Tibial nerve (tissue), 4 donors: Measurements from ENCODE around the gene PHF14. TPM values are rescaled to one million over a fixed set of nuclear protein-coding genes. Genes with fewer than 3 reads are reported as not detected.

Source experiments
- DNase-seq, 2 donors: peaks; one replicate each; pipeline ENCODE4 v3.0.0-alpha.2; 2019; ENCODE audit warnings: low spot score in 2 of 2
- H3K27ac ChIP-seq, 4 donors: fragments of 200-600 bp; sonication (generic) in 3 of 4; one replicate each; pipeline ENCODE4 v1.5.1; 2017 to 2019; ENCODE audit warnings: mild to moderate bottlenecking in 1 of 4
- H3K27me3 ChIP-seq, 2 donors: fragments of 200-600 bp; sonication (generic) in 1 of 2; one replicate each; pipeline versions ENCODE4 v1.5.1 to v1.6.0; 2017 to 2019
- H3K36me3 ChIP-seq, 3 donors: fragments of 200-600 bp; sonication (generic); one replicate each; pipeline ENCODE4 v1.5.1; 2018 to 2019
- H3K4me1 ChIP-seq, 4 donors: fragments of 200-600 bp; sonication (generic) in 3 of 4; one replicate each; pipeline ENCODE4 v1.5.1; 2017 to 2019
- H3K4me3 ChIP-seq, 4 donors: fragments of 200-600 bp; sonication (generic) in 3 of 4; one replicate each; pipeline ENCODE4 v1.5.1; 2017 to 2019; ENCODE audit warnings: mild to moderate bottlenecking in 1 of 4, moderate library complexity in 1 of 4
- H3K9me3 ChIP-seq, 4 donors: fragments of 200-600 bp; sonication (generic) in 3 of 4; one replicate each; pipeline ENCODE4 v1.5.1; 2017 to 2019
- EP300 ChIP-seq, 2 donors: sonication (generic); formaldehyde crosslinking; IDR thresholded peaks; one replicate each; pipeline ENCODE4 v1.6.1; 2017; ENCODE audit warnings: antibody characterized with exemption in 2 of 2, mild to moderate bottlenecking in 1 of 2
- POLR2A ChIP-seq, 2 donors: fragments of 450-650 bp; IDR thresholded peaks; one replicate each; pipeline ENCODE4 v1.6.1; 2017; ENCODE audit warnings: antibody characterized with exemption in 2 of 2, mild to moderate bottlenecking in 2 of 2, moderate library complexity in 2 of 2
- WGBS, 2 donors: methylation state at CpG; one replicate each; pipeline ENCODE4 v1.1.5; 2018; 5-methylcytosine and 5-hydroxymethylcytosine counted together
- total RNA-seq, 4 donors: library from RNA; depleted of rRNA; stranded (reverse); fragments of >200 nt; gene quantifications; one replicate each; pipeline ENCODE4 v1.1.0, GENCODE V29; 2016
- TF ChIP-seq, protein P1 (sequence below), 5 experiments: fragments of 200-600 bp in 3 of 5; fragments of 450-650 bp in 2 of 5; sonication (generic) in 3 of 5; IDR thresholded peaks; one replicate each; pipeline ENCODE4 v1.5.1; 2016 to 2019; ENCODE audit warnings: antibody characterized with exemption in 5 of 5, mild to moderate bottlenecking in 3 of 5, moderate library complexity in 2 of 5

PHF14 gene
- total RNA-seq, 4 donors from 2014 or later, result 48.9 to 54.8 (median 51.5) TPM

DNA sequence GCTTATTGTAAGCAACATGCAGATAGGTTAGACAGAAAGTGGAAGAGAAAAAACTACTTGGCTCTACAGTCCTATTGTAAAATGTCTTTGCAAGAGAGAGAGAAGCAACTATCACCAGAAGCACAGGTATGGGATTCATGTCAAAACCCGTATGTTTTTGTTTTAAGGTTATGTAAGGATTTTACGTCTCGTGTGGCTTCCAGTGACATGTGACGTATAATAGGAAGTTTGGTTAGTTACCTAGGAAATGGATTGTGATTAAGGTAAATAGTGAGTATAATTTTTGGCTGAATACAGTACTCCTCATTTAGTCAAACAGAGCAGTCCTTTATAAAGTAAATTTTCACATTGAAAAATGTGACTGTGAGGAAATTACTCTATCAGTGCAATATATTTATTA lies 62.0 kb downstream of the PHF14 start:
- TF ChIP-seq EP300 (IDR thresholded peaks at IDR 0.05) (no peak), POLR2A (IDR thresholded peaks at IDR 0.05) (no peak)
- TF ChIP-seq, protein P1, sequence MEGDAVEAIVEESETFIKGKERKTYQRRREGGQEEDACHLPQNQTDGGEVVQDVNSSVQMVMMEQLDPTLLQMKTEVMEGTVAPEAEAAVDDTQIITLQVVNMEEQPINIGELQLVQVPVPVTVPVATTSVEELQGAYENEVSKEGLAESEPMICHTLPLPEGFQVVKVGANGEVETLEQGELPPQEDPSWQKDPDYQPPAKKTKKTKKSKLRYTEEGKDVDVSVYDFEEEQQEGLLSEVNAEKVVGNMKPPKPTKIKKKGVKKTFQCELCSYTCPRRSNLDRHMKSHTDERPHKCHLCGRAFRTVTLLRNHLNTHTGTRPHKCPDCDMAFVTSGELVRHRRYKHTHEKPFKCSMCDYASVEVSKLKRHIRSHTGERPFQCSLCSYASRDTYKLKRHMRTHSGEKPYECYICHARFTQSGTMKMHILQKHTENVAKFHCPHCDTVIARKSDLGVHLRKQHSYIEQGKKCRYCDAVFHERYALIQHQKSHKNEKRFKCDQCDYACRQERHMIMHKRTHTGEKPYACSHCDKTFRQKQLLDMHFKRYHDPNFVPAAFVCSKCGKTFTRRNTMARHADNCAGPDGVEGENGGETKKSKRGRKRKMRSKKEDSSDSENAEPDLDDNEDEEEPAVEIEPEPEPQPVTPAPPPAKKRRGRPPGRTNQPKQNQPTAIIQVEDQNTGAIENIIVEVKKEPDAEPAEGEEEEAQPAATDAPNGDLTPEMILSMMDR (IDR thresholded peaks at IDR 0.05), result no peak
- no peaks in the 10 kb centered on the region for H3K4me1 ChIP-seq
- no peaks in the 10 kb centered on the region for H3K9me3 ChIP-seq

GRCh38 chr7:11039974-11040373 lies 66.3 kb downstream of the PHF14 start:
- TF ChIP-seq, protein P1 (IDR thresholded peaks at IDR 0.05), result no peak
- TF ChIP-seq POLR2A (IDR thresholded peaks at IDR 0.05) (no peak), EP300 (IDR thresholded peaks at IDR 0.05) (no peak)
- Histone ChIP-seq H3K4me3 (no peak overlapping the region), H3K4me1 (no peaks in the 10 kb centered on the region), H3K27me3 (no peaks in the 10 kb centered on the region), H3K27ac (no peak overlapping the region), H3K36me3 (peaks cover 0 to 41% (median 0%) of the 10 kb centered on the region in 3 donors), H3K9me3 (no peaks in the 10 kb centered on the region)
- no peak for DNase-seq

More for the DNA sequence above, 62.0 kb downstream of the PHF14 start:
- no peak for DNase-seq
- WGBS, 2 donors, result 87 to 88% methylated on average over 4 of the region's 4 CpGs
- no peak overlapping the region for H3K4me3 ChIP-seq
- H3K27ac ChIP-seq, result no peak overlapping the region
- peaks cover 0 to 45% (median 0%) of the 10 kb centered on the region in 3 donors for H3K36me3 ChIP-seq
- H3K27me3 ChIP-seq, result no peaks in the 10 kb centered on the region

GRCh38 chr7:11054033-11054432 lies 80.4 kb downstream of the PHF14 start:
- H3K36me3 ChIP-seq, result peaks cover 0 to 36% (median 0%) of the 10 kb centered on the region in 3 donors
- 94 to 100% methylated on average over 2 of the region's 2 CpGs for WGBS, 2 donors
- DNase-seq, result no peak
- peaks cover 0 to 3% (median 0%) of the 10 kb centered on the region in 4 donors for H3K4me1 ChIP-seq
- TF ChIP-seq, protein P1 (IDR thresholded peaks at IDR 0.05), result no peak
- no peak for TF ChIP-seq POLR2A (IDR thresholded peaks at IDR 0.05)
- no peak for TF ChIP-seq EP300 (IDR thresholded peaks at IDR 0.05)
- H3K4me3 ChIP-seq, result no peak overlapping the region
- no peaks in the 10 kb centered on the region for H3K9me3 ChIP-seq
- no peaks in the 10 kb centered on the region for H3K27me3 ChIP-seq
- H3K27ac ChIP-seq, result no peak overlapping the region

DNA sequence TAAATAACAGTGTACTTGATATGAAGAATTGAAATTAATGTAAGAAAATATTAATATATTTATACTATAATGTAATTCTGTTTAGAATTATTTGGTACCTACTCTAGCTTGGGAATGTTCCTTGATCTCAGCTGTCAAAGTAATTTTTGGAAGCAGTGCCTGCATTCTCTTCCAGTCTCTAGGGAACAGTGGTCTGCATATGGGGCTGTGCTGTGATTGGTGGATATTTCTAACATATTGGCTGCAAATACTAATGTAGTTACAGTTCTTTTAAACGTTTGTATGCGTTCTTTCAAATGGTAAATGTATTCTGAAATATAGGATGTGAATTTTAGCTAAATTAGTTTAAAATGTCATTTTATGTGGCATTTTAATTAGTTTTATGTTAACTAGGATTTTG lies 87.2 kb downstream of the PHF14 start:
- DNase-seq, result no peak
- Histone ChIP-seq H3K27me3 (no peaks in the 10 kb centered on the region), H3K4me3 (no peak overlapping the region), H3K36me3 (peaks cover 0 to 22% (median 0%) of the 10 kb centered on the region in 3 donors), H3K4me1 (no peaks in the 10 kb centered on the region), H3K27ac (no peak overlapping the region), H3K9me3 (no peaks in the 10 kb centered on the region)
- WGBS, 2 donors, result 49 to 50% methylated on average over 2 of the region's 2 CpGs
- no peak for TF ChIP-seq EP300 (IDR thresholded peaks at IDR 0.05)
- TF ChIP-seq, protein P1 (IDR thresholded peaks at IDR 0.05), result no peak
- no peak for TF ChIP-seq POLR2A (IDR thresholded peaks at IDR 0.05)

GRCh38 chr7:11062110-11062509 lies 88.4 kb downstream of the PHF14 start:
- TF ChIP-seq EP300 (IDR thresholded peaks at IDR 0.05) (no peak), POLR2A (IDR thresholded peaks at IDR 0.05) (no peak)
- TF ChIP-seq, protein P1 (IDR thresholded peaks at IDR 0.05), result no peak
- H3K4me1 ChIP-seq, result no peaks in the 10 kb centered on the region
- no peak overlapping the region for H3K27ac ChIP-seq
- DNase-seq, result no peak
- H3K27me3 ChIP-seq, result no peaks in the 10 kb centered on the region
- H3K36me3 ChIP-seq, result peaks cover 0 to 23% (median 0%) of the 10 kb centered on the region in 3 donors
- no peaks in the 10 kb centered on the region for H3K9me3 ChIP-seq
- H3K4me3 ChIP-seq, result no peak overlapping the region
